HL-60 (cell line): Measurements from ENCODE around the gene CROT.

Experiments used
- DNase-seq, 2 experiments: peaks; one replicate each; pipeline ENCODE4 v3.0.0-alpha.2; 2010 to 2020; ENCODE audit warnings: low read depth in 1 of 2, low spot score in 1 of 2
- H3K27ac ChIP-seq: fragments of 250-450 bp; sonication (Bioruptor Pico); replicated peaks from 2 replicates; pipeline ENCODE4 v1.5.1; 2020; ENCODE audit warnings: mild to moderate bottlenecking, moderate library complexity
- H3K27me3 ChIP-seq: fragments of 250-450 bp; sonication (Bioruptor Pico); 2 replicates; pipeline ENCODE4 v1.5.1; 2021; ENCODE audit warnings: mild to moderate bottlenecking, moderate library complexity; ENCODE audit not compliant: insufficient read depth, poor library complexity, severe bottlenecking
- H3K4me3 ChIP-seq: replicated peaks from 2 replicates; pipeline ENCODE4 v1.5.1; 2011; ENCODE audit warnings: mild to moderate bottlenecking, control low read depth, low read length; ENCODE audit not compliant: insufficient read depth
- CTCF ChIP-seq: IDR thresholded peaks from one replicate; pipeline ENCODE4 v1.5.1; 2011; ENCODE audit warnings: low read length, control low read depth, inconsistent platforms; ENCODE audit not compliant: insufficient read depth
- GABPA ChIP-seq: IDR thresholded peaks from 2 replicates; pipeline ENCODE4 v1.6.1; 2012; ENCODE audit warnings: low read depth
- POLR2AphosphoS5 ChIP-seq: IDR thresholded peaks from 2 replicates; pipeline ENCODE4 v1.6.1; 2012; ENCODE audit warnings: low read depth
- REST ChIP-seq: IDR thresholded peaks from 2 replicates; pipeline ENCODE4 v1.6.1; 2012; ENCODE audit warnings: low read depth; ENCODE audit not compliant: insufficient replicate concordance
- SPI1 ChIP-seq: IDR thresholded peaks from 2 replicates; pipeline ENCODE4 v1.6.1; 2012; ENCODE audit warnings: low read depth, mild to moderate bottlenecking, borderline replicate concordance

CROT gene

GRCh38 chr7:87416682-87417587 is 71.5 kb downstream of the CROT start:
- H3K27ac ChIP-seq: no peak overlapping the region
- no peak overlapping the region for H3K4me3 ChIP-seq
- H3K27me3 ChIP-seq: no peaks in the 10 kb centered on the region
- peak in 1 of 2 experiments; percentile 51 for DNase-seq
- TF ChIP-seq CTCF: peak; percentile 36
- no peak for TF ChIP-seq SPI1

GRCh38 chr7:87420173-87420572 is 74.7 kb downstream of the CROT start:
- no peak overlapping the region for H3K27ac ChIP-seq
- no peak overlapping the region for H3K4me3 ChIP-seq
- no peaks in the 10 kb centered on the region for H3K27me3 ChIP-seq
- no peak for TF ChIP-seq CTCF
- no peak for TF ChIP-seq GABPA
- no peak for TF ChIP-seq SPI1
- no peak for TF ChIP-seq REST
- TF ChIP-seq POLR2AphosphoS5: no peak
- DNase-seq: no peak

GRCh38 chr7:87424075-87424474 is 78.6 kb downstream of the CROT start:
- Histone ChIP-seq H3K4me3 (no peak overlapping the region), H3K27me3 (no peaks in the 10 kb centered on the region), H3K27ac (no peak overlapping the region)
- TF ChIP-seq REST (no peak), POLR2AphosphoS5 (no peak)
- no peak for DNase-seq

- no peaks in the 10 kb centered on the region for H3K27me3 ChIP-seq
- no peak for TF ChIP-seq SPI1
- no peak for TF ChIP-seq CTCF
- TF ChIP-seq POLR2AphosphoS5: no peak
- no peak for TF ChIP-seq GABPA
- TF ChIP-seq REST: no peak
- H3K4me3 ChIP-seq: no peak overlapping the region
- no peak for DNase-seq
- no peak overlapping the region for H3K27ac ChIP-seq
These were observed 80.7 kb downstream of the CROT start for GRCh38 chr7:87426160-87426559.
